CD4-positive, alpha-beta T cell treated with Interleukin-21 for 1 hour (primary cell): ENCODE measurements around the gene GADL1.

Source experiments
- DNase-seq: peaks from one replicate; pipeline ENCODE4 v3.0.0-alpha.2; 2020

The GADL1 gene

GRCh38 chr3:30894521-30895251 lies at the start of gene GADL1:
GADL1 (minus strand) TSS chr3:30894661; CDS start chr3:30894614, 47 bp downstream.
- DNase-seq, result no peak

- DNase-seq, result no peak
Measured at GRCh38 chr3:30944124-30944523, 49.7 kb upstream of the GADL1 start.

GRCh38 chr3:30943206-30943605 lies 48.7 kb upstream of the GADL1 start:
- no peak for DNase-seq

GRCh38 chr3:30941342-30941741 lies 46.9 kb upstream of the GADL1 start:
- DNase-seq, result no peak

- no peak for DNase-seq
Measured at GRCh38 chr3:30940740-30941139, 46.3 kb upstream of the GADL1 start.

- peak; percentile 23 for DNase-seq
Measured at GRCh38 chr3:30934208-30934550, 39.7 kb upstream of the GADL1 start.

GRCh38 chr3:30933478-30934207 lies 39.2 kb upstream of the GADL1 start:
- DNase-seq, result no peak

- DNase-seq, result no peak
Measured at GRCh38 chr3:30932513-30933098, 38.1 kb upstream of the GADL1 start.

GRCh38 chr3:30924763-30925162 lies 30.3 kb upstream of the GADL1 start:
- DNase-seq, result no peak

GRCh38 chr3:30919564-30919963 lies 25.1 kb upstream of the GADL1 start:
- no peak for DNase-seq

- DNase-seq, result no peak
Measured at GRCh38 chr3:30918761-30919160, 24.3 kb upstream of the GADL1 start.

- no peak for DNase-seq
Measured at GRCh38 chr3:30915782-30916181, 21.3 kb upstream of the GADL1 start.

- DNase-seq, result no peak
Measured at GRCh38 chr3:30914696-30915095, 20.2 kb upstream of the GADL1 start.

- no peak for DNase-seq
Measured at GRCh38 chr3:30913176-30913575, 18.7 kb upstream of the GADL1 start.

- no peak for DNase-seq
Measured at GRCh38 chr3:30912301-30912700, 17.8 kb upstream of the GADL1 start.

- DNase-seq, result no peak
Measured at GRCh38 chr3:30908456-30909037, 14.1 kb upstream of the GADL1 start.

GRCh38 chr3:30904996-30905395 lies 10.5 kb upstream of the GADL1 start:
- DNase-seq, result no peak

- no peak for DNase-seq
Measured at GRCh38 chr3:30895329-30895728, 868 bp upstream of the GADL1 start.

- no peak for DNase-seq
Measured at GRCh38 chr3:30893678-30894325, 659 bp downstream of the GADL1 start.

- no peak for DNase-seq
Measured at GRCh38 chr3:30890907-30891306, 3.6 kb downstream of the GADL1 start.

- DNase-seq, result no peak
Measured at GRCh38 chr3:30886888-30887287, 7.6 kb downstream of the GADL1 start.

GRCh38 chr3:30878862-30879261 lies 15.6 kb downstream of the GADL1 start:
- DNase-seq, result no peak

- no peak for DNase-seq
Measured at GRCh38 chr3:30875505-30875904, 19.0 kb downstream of the GADL1 start.
